Lung (tissue), 12 donors: ENCODE data around the gene SSBP3. TPM values are rescaled to one million over a fixed set of nuclear protein-coding genes. Genes with fewer than 3 reads are reported as not detected.

Experiments used
- ATAC-seq: fragments of 200-7000 bp; cut with Tn5 transposase; one replicate; pipeline ENCODE4 v1.9.1; 2020; ENCODE audit warnings: moderate number of reproducible peaks; ENCODE audit not compliant: insufficient read depth, low FRiP score
- DNase-seq, 3 donors: peaks; one replicate each; pipeline ENCODE4 v3.0.0-alpha.2; 2013 to 2017
- H3K27ac ChIP-seq, 2 donors: one replicate each; pipeline ENCODE4 v1.5.1; 2013; ENCODE audit warnings: mild to moderate bottlenecking in 2 of 2, moderate library complexity in 2 of 2, control low read depth in 1 of 2, inconsistent platforms in 1 of 2, low read depth in 1 of 2, low read length in 1 of 2
- H3K27me3 ChIP-seq, 3 donors: one replicate each; pipeline ENCODE4 v1.5.1; 2013; ENCODE audit warnings: low read length in 2 of 3; ENCODE audit not compliant: control insufficient read depth in 3 of 3, insufficient read depth in 3 of 3
- H3K36me3 ChIP-seq, 4 donors: one replicate each; pipeline ENCODE4 v1.5.1; 2013; ENCODE audit warnings: low read length in 4 of 4, mild to moderate bottlenecking in 1 of 4, moderate library complexity in 1 of 4; ENCODE audit not compliant: control insufficient read depth in 4 of 4, insufficient read depth in 4 of 4
- H3K4me1 ChIP-seq, 5 donors: one replicate each; pipeline ENCODE4 v1.5.1; 2013; ENCODE audit warnings: low read length in 5 of 5, mild to moderate bottlenecking in 2 of 5, moderate library complexity in 1 of 5; ENCODE audit not compliant: control insufficient read depth in 5 of 5, insufficient read depth in 5 of 5
- H3K4me3 ChIP-seq: one replicate; pipeline ENCODE4 v1.5.1; 2013; ENCODE audit warnings: mild to moderate bottlenecking, control low read depth, moderate library complexity
- H3K9ac ChIP-seq, 2 donors: one replicate each; pipeline ENCODE4 v1.5.1; 2013; ENCODE audit warnings: low read length in 2 of 2, control low read depth in 1 of 2; ENCODE audit not compliant: insufficient read depth in 1 of 2
- H3K9me3 ChIP-seq, 4 donors: one replicate each; pipeline ENCODE4 v1.5.1; 2013; ENCODE audit warnings: low read length in 3 of 4, mild to moderate bottlenecking in 1 of 4, moderate library complexity in 1 of 4; ENCODE audit not compliant: control insufficient read depth in 4 of 4, insufficient read depth in 3 of 4
- WGBS, 2 donors: extraction: QIAGEN DNeasy Blood & Tissue Kit; methylation state at CpG; one replicate each; pipeline ENCODE4 v1.1.7; 2013; 5-methylcytosine and 5-hydroxymethylcytosine counted together
- polyA plus RNA-seq, 2 donors: library from polyadenylated mRNA; stranded (reverse); fragments of 200-250 nt; gene quantifications; one replicate each; pipeline ENCODE4 v1.2.1, GENCODE V29; 2013
- total RNA-seq, 2 donors: library from RNA; depleted of rRNA in 1 of 2; stranded (reverse); fragments of >200 nt in 1 of 2; gene quantifications; one replicate each; pipeline ENCODE4 v1.2.1, GENCODE V29; 2014 to 2021
- TF ChIP-seq, protein P1 (sequence below): IDR thresholded peaks from 2 replicates; pipeline ENCODE4 v1.5.1; 2012; ENCODE audit warnings: mild to moderate bottlenecking; ENCODE audit errors: control extremely low read depth, extremely low read depth
- donor health status: control.
- donor health status: control.
- donor health status: Bipolar disorder and iron deficiency.
- donor health status: healthy.
- donor health status: DM: yes; HTN: yes; CAD: no.

SSBP3 gene
- total and polyA plus RNA-seq, 4 donors: 15.9 to 47.8 (median 34.8) TPM

- H3K36me3 ChIP-seq: peaks cover 0 to 11% (median 3%) of the 10 kb centered on the region in 4 donors
- 98 to 99% methylated on average over 8 of the region's 8 CpGs for whole genome bisulfite sequencing, 2 donors
- no peak overlapping the region for H3K4me3 ChIP-seq
- no peak overlapping the region for H3K9ac ChIP-seq
- no peak for DNase-seq
- peaks cover 25 to 47% (median 30%) of the 10 kb centered on the region in 5 donors for H3K4me1 ChIP-seq
- TF ChIP-seq, protein P1, sequence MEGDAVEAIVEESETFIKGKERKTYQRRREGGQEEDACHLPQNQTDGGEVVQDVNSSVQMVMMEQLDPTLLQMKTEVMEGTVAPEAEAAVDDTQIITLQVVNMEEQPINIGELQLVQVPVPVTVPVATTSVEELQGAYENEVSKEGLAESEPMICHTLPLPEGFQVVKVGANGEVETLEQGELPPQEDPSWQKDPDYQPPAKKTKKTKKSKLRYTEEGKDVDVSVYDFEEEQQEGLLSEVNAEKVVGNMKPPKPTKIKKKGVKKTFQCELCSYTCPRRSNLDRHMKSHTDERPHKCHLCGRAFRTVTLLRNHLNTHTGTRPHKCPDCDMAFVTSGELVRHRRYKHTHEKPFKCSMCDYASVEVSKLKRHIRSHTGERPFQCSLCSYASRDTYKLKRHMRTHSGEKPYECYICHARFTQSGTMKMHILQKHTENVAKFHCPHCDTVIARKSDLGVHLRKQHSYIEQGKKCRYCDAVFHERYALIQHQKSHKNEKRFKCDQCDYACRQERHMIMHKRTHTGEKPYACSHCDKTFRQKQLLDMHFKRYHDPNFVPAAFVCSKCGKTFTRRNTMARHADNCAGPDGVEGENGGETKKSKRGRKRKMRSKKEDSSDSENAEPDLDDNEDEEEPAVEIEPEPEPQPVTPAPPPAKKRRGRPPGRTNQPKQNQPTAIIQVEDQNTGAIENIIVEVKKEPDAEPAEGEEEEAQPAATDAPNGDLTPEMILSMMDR: no peak
- no peaks in the 10 kb centered on the region for H3K27me3 ChIP-seq
- no peaks in the 10 kb centered on the region for H3K9me3 ChIP-seq
- no peak for ATAC-seq
- peak overlapping the region in 1 of 2 donors; percentile 43 for H3K27ac ChIP-seq
Measured at GRCh38 chr1:54279457-54279856, 126.7 kb downstream of the SSBP3 start.

- DNase-seq: no peak
- H3K9me3 ChIP-seq: no peaks in the 10 kb centered on the region
- no peak overlapping the region for H3K9ac ChIP-seq
- peaks cover 26 to 51% (median 31%) of the 10 kb centered on the region in 5 donors for H3K4me1 ChIP-seq
- H3K27ac ChIP-seq: peak overlapping the region in 1 of 2 donors; percentile 84
- peaks cover 0 to 11% (median 3%) of the 10 kb centered on the region in 4 donors for H3K36me3 ChIP-seq
- ATAC-seq: no peak
- no peaks in the 10 kb centered on the region for H3K27me3 ChIP-seq
- TF ChIP-seq, protein P1: no peak
- 71 to 76% methylated on average over 9 of the region's 9 CpGs for WGBS, 2 donors
- H3K4me3 ChIP-seq: no peak overlapping the region
Measured at GRCh38 chr1:54278941-54279422, 127.2 kb downstream of the SSBP3 start.

DNA sequence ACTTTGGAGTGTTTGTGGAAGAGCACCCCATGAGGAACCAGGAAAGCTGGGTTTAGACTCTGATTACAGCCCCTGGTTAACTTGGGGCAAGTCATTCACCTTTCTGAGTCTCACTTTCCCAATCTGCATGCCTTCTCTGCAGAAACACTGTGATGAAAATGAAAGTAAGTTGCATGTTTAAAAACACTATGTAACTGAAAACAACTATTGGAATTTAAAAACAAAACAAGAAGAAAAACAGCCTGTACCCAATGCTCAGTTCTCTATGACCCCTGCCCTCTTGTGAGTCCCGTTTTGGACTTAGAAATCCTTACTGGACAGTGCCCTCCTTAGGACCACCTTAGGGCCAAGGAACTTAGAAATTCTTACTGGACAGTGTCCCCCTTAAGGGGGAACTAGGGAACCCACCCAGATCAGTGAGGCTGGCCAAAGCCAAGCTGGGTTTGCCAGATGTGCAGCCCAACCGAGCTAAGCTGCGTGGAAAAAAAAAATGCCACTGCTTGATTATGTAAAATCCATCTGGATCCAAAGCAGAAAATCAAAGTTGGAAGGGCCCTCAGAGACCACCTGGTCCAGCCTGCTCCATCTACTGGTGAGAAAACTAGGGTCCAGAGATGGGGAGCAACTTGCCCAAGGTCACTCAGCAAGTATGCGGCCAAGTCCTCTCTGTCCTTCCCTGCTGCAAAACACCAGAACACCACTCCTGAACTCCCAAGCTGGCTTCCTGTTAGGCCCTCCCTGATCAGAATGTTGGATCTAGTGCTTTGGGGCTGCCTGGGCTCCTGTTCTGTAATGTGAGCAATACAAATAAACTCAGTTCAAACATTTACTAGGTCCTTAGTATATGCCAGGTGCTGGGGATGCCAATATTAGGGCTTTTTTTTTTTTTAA is 128.5 kb downstream of the SSBP3 start:
- no peak for ATAC-seq
- Histone ChIP-seq H3K27me3 (no peaks in the 10 kb centered on the region), H3K9ac (peak overlapping the region in 1 of 2 donors; percentile 55), H3K4me1 (peaks cover 31 to 59% (median 38%) of the 10 kb centered on the region in 5 donors), H3K9me3 (no peaks in the 10 kb centered on the region), H3K36me3 (peaks cover 0 to 11% (median 3%) of the 10 kb centered on the region in 4 donors), H3K4me3 (no peak overlapping the region), H3K27ac (peak overlapping the region; percentile 14 to 84)
- peak; percentile 67 to 82 (median 77) for DNase-seq
- TF ChIP-seq, protein P1: no peak
- WGBS, 2 donors: 50 to 78% methylated on average over 4 of the region's 4 CpGs
